Common myeloid progenitor, CD34-positive (primary cell): Measurements from ENCODE around the gene SLC22A23.

Experiments
- CTCF ChIA-PET: fragments of 350-600 bp; sonication (Branson Sonifier 250); formaldehyde crosslinking; loops from one replicate; lab custom pipeline; 2021; ENCODE audit warnings: antibody characterized with exemption; lab: Charles Lee
- POLR2A ChIA-PET: fragments of 350-600 bp; sonication (Branson Sonifier 250); formaldehyde crosslinking; loops from one replicate; lab custom pipeline; 2021; ENCODE audit warnings: antibody characterized with exemption; lab: Charles Lee
- DNase-seq, 3 donors: peaks; one replicate each; pipeline versions ENCODE4 v3.0.0 to v3.0.0-alpha.2; 2013
- H3K27ac ChIP-seq, 2 experiments: 1 replicate in 1 of 2; 2 replicates in 1 of 2; pipeline ENCODE4 v1.7.0; 2013; ENCODE audit warnings: inconsistent platforms in 2 of 2, low read length in 2 of 2, mild to moderate bottlenecking in 2 of 2, low read depth in 1 of 2, moderate library complexity in 1 of 2; ENCODE audit not compliant: severe bottlenecking in 2 of 2, insufficient read depth in 1 of 2, poor library complexity in 1 of 2
- H3K27me3 ChIP-seq, 5 experiments: replicated peaks in 2 of 5; 1 replicate in 3 of 5; 2 replicates in 2 of 5; pipeline versions ENCODE4 v1.6.1 to v1.7.0; 2013; ENCODE audit warnings: low read length in 4 of 5, mild to moderate bottlenecking in 2 of 5, moderate library complexity in 2 of 5, inconsistent platforms in 1 of 5; ENCODE audit not compliant: insufficient read depth in 5 of 5, control insufficient read depth in 4 of 5
- H3K36me3 ChIP-seq, 4 experiments: 1 replicate in 2 of 4; 2 replicates in 2 of 4; pipeline versions ENCODE4 v1.6.1 to v1.7.0; 2013; ENCODE audit warnings: low read length in 3 of 4, control low read depth in 1 of 4, mild to moderate bottlenecking in 1 of 4; ENCODE audit not compliant: control insufficient read depth in 4 of 4, insufficient read depth in 4 of 4
- H3K4me1 ChIP-seq, 4 experiments: 1 replicate in 3 of 4; 2 replicates in 1 of 4; pipeline versions ENCODE4 v1.6.1 to v1.7.1; 2013; ENCODE audit warnings: low read length in 3 of 4, mild to moderate bottlenecking in 3 of 4, control low read depth in 1 of 4, inconsistent platforms in 1 of 4, moderate library complexity in 1 of 4; ENCODE audit not compliant: control insufficient read depth in 4 of 4, insufficient read depth in 4 of 4; ENCODE audit errors: control extremely low read depth in 1 of 4
- H3K4me3 ChIP-seq, 7 experiments: 1 replicate in 4 of 7; 2 replicates in 3 of 7; pipeline versions ENCODE4 v1.5.1 to v1.7.0; 2013; ENCODE audit warnings: mild to moderate bottlenecking in 7 of 7, low read length in 6 of 7, moderate library complexity in 6 of 7, inconsistent platforms in 2 of 7, low read depth in 2 of 7, control low read depth in 1 of 7; ENCODE audit not compliant: insufficient read depth in 4 of 7, control insufficient read depth in 1 of 7; ENCODE audit errors: extremely low read depth in 1 of 7
- H3K9me3 ChIP-seq, 5 experiments: 1 replicate in 4 of 5; 2 replicates in 1 of 5; pipeline versions ENCODE4 v1.6.1 to v1.7.1; 2013; ENCODE audit warnings: low read length in 4 of 5, mild to moderate bottlenecking in 2 of 5, inconsistent platforms in 1 of 5, low read depth in 1 of 5, moderate library complexity in 1 of 5; ENCODE audit not compliant: control insufficient read depth in 4 of 5, insufficient read depth in 2 of 5; ENCODE audit errors: control extremely low read depth in 1 of 5
- WGBS: methylation state at CpG from one replicate; pipeline ENCODE4 v1.1.5; 2013; ENCODE audit not compliant: insufficient coverage; 5-methylcytosine and 5-hydroxymethylcytosine counted together

Gene SLC22A23

GRCh38 chr6:3314621-3315467 is 142.0 kb downstream of the SLC22A23 start:
- H3K27ac ChIP-seq = no peak overlapping the region
- POLR2A ChIA-PET = no interaction called here
- 95% methylated on average over 17 of the region's 20 CpGs for WGBS
- H3K27me3 ChIP-seq = peaks cover 0 to 2% (median 0%) of the 10 kb centered on the region in 5 experiments
- H3K36me3 ChIP-seq = no peaks in the 10 kb centered on the region
- no peaks in the 10 kb centered on the region for H3K9me3 ChIP-seq
- no peak for DNase-seq
- no peaks in the 10 kb centered on the region for H3K4me1 ChIP-seq
- CTCF ChIA-PET = interaction anchor here (0.8 kb wide), 1 partner anchor 417 kb away, joined by 3 read pairs; no protein-coding TSS in a partner anchor
- no peak overlapping the region for H3K4me3 ChIP-seq

- ChIA-PET POLR2A (no interaction called here), CTCF (interaction anchor here (0.8 kb wide), 1 partner anchor 418 kb away, joined by 3 read pairs; no protein-coding TSS in a partner anchor)
- Histone ChIP-seq H3K27ac (no peak overlapping the region), H3K4me1 (no peaks in the 10 kb centered on the region), H3K27me3 (peaks cover 0 to 2% (median 0%) of the 10 kb centered on the region in 5 experiments), H3K4me3 (no peak overlapping the region), H3K36me3 (no peaks in the 10 kb centered on the region), H3K9me3 (no peaks in the 10 kb centered on the region)
- WGBS = 100% methylated on average over 3 of the region's 7 CpGs
- no peak for DNase-seq
Observed at GRCh38 chr6:3314176-3314575, 142.7 kb downstream of the SLC22A23 start.

- H3K27me3 ChIP-seq = peaks cover 0 to 2% (median 0%) of the 10 kb centered on the region in 5 experiments
- no peak for DNase-seq
- H3K36me3 ChIP-seq = no peaks in the 10 kb centered on the region
- no peaks in the 10 kb centered on the region for H3K4me1 ChIP-seq
- no peak overlapping the region for H3K4me3 ChIP-seq
- POLR2A ChIA-PET = no interaction called here
- no peak overlapping the region for H3K27ac ChIP-seq
- CTCF ChIA-PET = no interaction called here
- 92% methylated on average over 11 of the region's 11 CpGs for WGBS
- no peaks in the 10 kb centered on the region for H3K9me3 ChIP-seq
Observed at GRCh38 chr6:3312604-3313231, 144.1 kb downstream of the SLC22A23 start.

- no peak overlapping the region for H3K27ac ChIP-seq
- no peak for DNase-seq
- no peaks in the 10 kb centered on the region for H3K9me3 ChIP-seq
- CTCF ChIA-PET = no interaction called here
- peaks cover 0 to 2% (median 0%) of the 10 kb centered on the region in 5 experiments for H3K27me3 ChIP-seq
- POLR2A ChIA-PET = no interaction called here
- 100% methylated on average over 6 of the region's 6 CpGs for WGBS
- H3K4me1 ChIP-seq = no peaks in the 10 kb centered on the region
- H3K36me3 ChIP-seq = no peaks in the 10 kb centered on the region
- no peak overlapping the region for H3K4me3 ChIP-seq
Observed at GRCh38 chr6:3311826-3312225, 145.0 kb downstream of the SLC22A23 start.

GRCh38 chr6:3310703-3311102 is 146.1 kb downstream of the SLC22A23 start:
- DNase-seq = no peak
- no peak overlapping the region for H3K4me3 ChIP-seq
- no peaks in the 10 kb centered on the region for H3K36me3 ChIP-seq
- no peaks in the 10 kb centered on the region for H3K27me3 ChIP-seq
- ChIA-PET POLR2A (no interaction called here), CTCF (no interaction called here)
- WGBS = 93% methylated on average over 6 of the region's 9 CpGs
- no peak overlapping the region for H3K27ac ChIP-seq
- peaks cover 0 to 2% (median 0%) of the 10 kb centered on the region in 5 experiments for H3K9me3 ChIP-seq
- H3K4me1 ChIP-seq = no peaks in the 10 kb centered on the region

- Histone ChIP-seq H3K36me3 (no peaks in the 10 kb centered on the region), H3K27me3 (no peaks in the 10 kb centered on the region), H3K4me3 (no peak overlapping the region), H3K9me3 (peaks cover 0 to 4% (median 0%) of the 10 kb centered on the region in 5 experiments), H3K27ac (no peak overlapping the region), H3K4me1 (no peaks in the 10 kb centered on the region)
- CTCF ChIA-PET = no interaction called here
- WGBS = 100% methylated on average over 5 of the region's 6 CpGs
- DNase-seq = no peak
- POLR2A ChIA-PET = no interaction called here
Observed at GRCh38 chr6:3310051-3310448, 146.8 kb downstream of the SLC22A23 start.
